ENCODE data around the gene DYRK3. TPM values are rescaled to one million over a fixed set of nuclear protein-coding genes. Genes with fewer than 3 reads are reported as not detected.
A peak's percentile ranks its signal among the peaks of the same experiment; 100 is the strongest.

Gene DYRK3
- total and polyA plus RNA-seq, 10 of the 15 experiments (the other 5 are each of a cell fraction or from before 2014, with no cell fraction given), result 1.6 to 12.9 (median 10.3) TPM

DNA sequence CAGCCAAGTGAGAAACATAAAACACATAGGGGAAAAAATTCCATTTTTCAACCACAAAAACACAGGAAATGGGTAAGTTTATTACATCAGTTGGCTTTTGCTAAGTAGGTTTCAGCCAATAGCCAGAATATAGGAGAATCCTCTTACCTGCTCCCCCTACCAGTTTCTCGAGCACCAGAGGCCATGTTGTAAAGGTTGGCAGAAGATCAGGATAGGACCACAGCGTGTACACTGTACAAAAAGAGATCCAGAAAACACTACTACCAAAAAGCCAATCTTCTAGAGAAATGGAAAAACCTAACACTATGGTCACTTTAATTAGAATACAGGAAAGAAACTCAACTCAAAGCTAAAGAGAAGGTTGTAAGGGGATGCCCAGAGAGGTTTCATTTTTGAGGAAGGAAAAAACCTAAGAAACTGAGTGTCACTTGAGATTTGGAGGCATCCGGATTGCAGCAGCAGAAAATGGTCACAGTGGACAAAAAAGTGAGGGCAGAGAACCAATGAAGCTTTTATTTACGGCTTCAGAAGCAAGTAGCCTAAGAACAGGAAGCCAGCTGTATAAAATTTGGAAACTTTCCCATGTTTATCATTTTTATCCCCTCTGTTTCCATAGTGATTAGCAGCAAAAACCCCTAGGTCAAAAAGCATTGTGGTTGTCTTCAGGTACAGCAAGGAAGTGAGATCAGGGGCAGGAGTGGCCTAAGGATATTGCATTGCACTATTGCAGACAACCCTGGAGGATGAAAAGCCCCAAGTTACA, 25.9 kb upstream of the DYRK3 start (continued):
- TF ChIP-seq, protein P1, sequence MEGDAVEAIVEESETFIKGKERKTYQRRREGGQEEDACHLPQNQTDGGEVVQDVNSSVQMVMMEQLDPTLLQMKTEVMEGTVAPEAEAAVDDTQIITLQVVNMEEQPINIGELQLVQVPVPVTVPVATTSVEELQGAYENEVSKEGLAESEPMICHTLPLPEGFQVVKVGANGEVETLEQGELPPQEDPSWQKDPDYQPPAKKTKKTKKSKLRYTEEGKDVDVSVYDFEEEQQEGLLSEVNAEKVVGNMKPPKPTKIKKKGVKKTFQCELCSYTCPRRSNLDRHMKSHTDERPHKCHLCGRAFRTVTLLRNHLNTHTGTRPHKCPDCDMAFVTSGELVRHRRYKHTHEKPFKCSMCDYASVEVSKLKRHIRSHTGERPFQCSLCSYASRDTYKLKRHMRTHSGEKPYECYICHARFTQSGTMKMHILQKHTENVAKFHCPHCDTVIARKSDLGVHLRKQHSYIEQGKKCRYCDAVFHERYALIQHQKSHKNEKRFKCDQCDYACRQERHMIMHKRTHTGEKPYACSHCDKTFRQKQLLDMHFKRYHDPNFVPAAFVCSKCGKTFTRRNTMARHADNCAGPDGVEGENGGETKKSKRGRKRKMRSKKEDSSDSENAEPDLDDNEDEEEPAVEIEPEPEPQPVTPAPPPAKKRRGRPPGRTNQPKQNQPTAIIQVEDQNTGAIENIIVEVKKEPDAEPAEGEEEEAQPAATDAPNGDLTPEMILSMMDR (IDR thresholded peaks at IDR 0.05 in 2 of 3, conservative IDR thresholded peaks at IDR 0.05 in 1 of 3; ENCODE audit: control insufficient read depth in 2 of 3, extremely low read depth in 1 of 3, insufficient read depth in 1 of 3, low read depth in 3 of 3, low read length in 3 of 3), result no peak
- no peak for TF ChIP-seq EZH2 (IDR thresholded peaks at IDR 0.05; ENCODE audit: borderline replicate concordance, control insufficient read depth, low read depth, low read length)
- no peak for TF ChIP-seq TAF1 (IDR thresholded peaks at IDR 0.05; ENCODE audit: borderline replicate concordance, low read depth, low read length)
- TF ChIP-seq RFX5 (IDR thresholded peaks at IDR 0.05; ENCODE audit: low read depth, low read length), result no peak
- no peak for TF ChIP-seq NR2F1 (conservative IDR thresholded peaks at IDR 0.05)
- TF ChIP-seq, protein P2, sequence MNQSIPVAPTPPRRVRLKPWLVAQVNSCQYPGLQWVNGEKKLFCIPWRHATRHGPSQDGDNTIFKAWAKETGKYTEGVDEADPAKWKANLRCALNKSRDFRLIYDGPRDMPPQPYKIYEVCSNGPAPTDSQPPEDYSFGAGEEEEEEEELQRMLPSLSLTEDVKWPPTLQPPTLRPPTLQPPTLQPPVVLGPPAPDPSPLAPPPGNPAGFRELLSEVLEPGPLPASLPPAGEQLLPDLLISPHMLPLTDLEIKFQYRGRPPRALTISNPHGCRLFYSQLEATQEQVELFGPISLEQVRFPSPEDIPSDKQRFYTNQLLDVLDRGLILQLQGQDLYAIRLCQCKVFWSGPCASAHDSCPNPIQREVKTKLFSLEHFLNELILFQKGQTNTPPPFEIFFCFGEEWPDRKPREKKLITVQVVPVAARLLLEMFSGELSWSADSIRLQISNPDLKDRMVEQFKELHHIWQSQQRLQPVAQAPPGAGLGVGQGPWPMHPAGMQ (IDR thresholded peaks at IDR 0.05; ENCODE audit: borderline replicate concordance), result no peak
- peak; percentile 50; the same call in 1 of the 2 replicates for TF ChIP-seq FOXM1 (IDR thresholded peaks at IDR 0.05; ENCODE audit: low read depth, low read length)
- no peak for TF ChIP-seq MTA3 (IDR thresholded peaks at IDR 0.05; ENCODE audit: borderline replicate concordance, low read length)
- TF ChIP-seq RAD51 (IDR thresholded peaks at IDR 0.05), result no peak
- no peak for TF ChIP-seq MEF2A (IDR thresholded peaks at IDR 0.05; ENCODE audit: insufficient read depth, low read depth, low read length)
- 0 out of 4 replicates have a peak, but pooled peaks of 1 of the 2 experiments have one; percentile 4 for TF ChIP-seq ETV6 (conservative IDR thresholded peaks at IDR 0.05 in 1 of 2, IDR thresholded peaks at IDR 0.05 in 1 of 2; ENCODE audit: borderline replicate concordance in 1 of 2, low read depth in 1 of 2)
- peak; percentile 28; the same call in 1 of the 2 replicates for TF ChIP-seq MTA2 (IDR thresholded peaks at IDR 0.05; ENCODE audit: low read depth)
- TF ChIP-seq IRF4 (IDR thresholded peaks at IDR 0.05; ENCODE audit: low read depth, low read length), result no peak
- no peak for TF ChIP-seq HDAC6 (IDR thresholded peaks at IDR 0.05; ENCODE audit: unreplicated experiment)
- no peak for TF ChIP-seq KLF5 (IDR thresholded peaks at IDR 0.05; ENCODE audit: partially characterized antibody)
- TF ChIP-seq SMAD5 (IDR thresholded peaks at IDR 0.05; ENCODE audit: low read depth), result no peak
- TF ChIP-seq SREBF2 (IDR thresholded peaks at IDR 0.05; ENCODE audit: low read length), result no peak
- TF ChIP-seq, protein P3, sequence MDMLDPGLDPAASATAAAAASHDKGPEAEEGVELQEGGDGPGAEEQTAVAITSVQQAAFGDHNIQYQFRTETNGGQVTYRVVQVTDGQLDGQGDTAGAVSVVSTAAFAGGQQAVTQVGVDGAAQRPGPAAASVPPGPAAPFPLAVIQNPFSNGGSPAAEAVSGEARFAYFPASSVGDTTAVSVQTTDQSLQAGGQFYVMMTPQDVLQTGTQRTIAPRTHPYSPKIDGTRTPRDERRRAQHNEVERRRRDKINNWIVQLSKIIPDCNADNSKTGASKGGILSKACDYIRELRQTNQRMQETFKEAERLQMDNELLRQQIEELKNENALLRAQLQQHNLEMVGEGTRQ (IDR thresholded peaks at IDR 0.05; ENCODE audit: borderline replicate concordance, low read depth, low read length), result no peak
- no peak for TF ChIP-seq SIN3A (IDR thresholded peaks at IDR 0.05; ENCODE audit: low read depth, low read length)
- TF ChIP-seq ZNF24 (IDR thresholded peaks at IDR 0.05), result no peak
- TF ChIP-seq NFYB (IDR thresholded peaks at IDR 0.05; ENCODE audit: insufficient read depth, low read depth, low read length), result no peak
- no peak for TF ChIP-seq ZBED1 (IDR thresholded peaks at IDR 0.05; ENCODE audit: borderline replicate concordance)
- TF ChIP-seq MEF2B (IDR thresholded peaks at IDR 0.05; ENCODE audit: partially characterized antibody, poor library complexity, severe bottlenecking), result no peak
- TF ChIP-seq ATF7 (IDR thresholded peaks at IDR 0.05; ENCODE audit: low read depth), result peak; percentile 7; the same call in 1 of the 2 replicates
- TF ChIP-seq MYB (IDR thresholded peaks at IDR 0.05; ENCODE audit: borderline replicate concordance, low read depth, low read length), result no peak
- peak; percentile 65 to 70 for TF ChIP-seq IKZF2 (IDR thresholded peaks at IDR 0.05)
